GM21390 (cell line): Measurements from ENCODE around the gene CHCHD6.

Experiments
- ATAC-seq: cut with Tn5 transposase; IDR thresholded peaks from one replicate; pipeline ENCODE4 v1.9.1; 2021; ENCODE audit not compliant: unreplicated experiment

CHCHD6 gene

DNA sequence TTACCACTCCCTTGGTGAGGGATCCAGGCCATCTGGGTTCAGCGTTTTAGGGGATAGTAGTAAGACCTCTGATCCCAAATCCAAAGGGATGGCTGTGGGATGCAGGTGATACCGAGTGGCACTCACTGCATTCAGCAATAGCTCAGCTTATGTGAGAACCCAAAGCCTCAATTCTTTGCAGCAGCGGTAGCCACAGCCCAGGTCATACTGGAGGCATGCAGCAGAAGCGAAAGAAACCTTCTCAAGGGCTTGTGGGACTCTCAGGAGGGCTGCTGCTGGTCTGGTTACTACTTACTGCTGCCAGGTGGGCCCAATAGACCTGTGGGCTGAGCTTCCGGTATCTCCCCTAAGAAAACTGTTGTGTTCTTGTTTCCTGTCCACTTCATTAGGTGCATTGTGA, 38.0 kb downstream of the CHCHD6 start:
- ATAC-seq, result no peak

DNA sequence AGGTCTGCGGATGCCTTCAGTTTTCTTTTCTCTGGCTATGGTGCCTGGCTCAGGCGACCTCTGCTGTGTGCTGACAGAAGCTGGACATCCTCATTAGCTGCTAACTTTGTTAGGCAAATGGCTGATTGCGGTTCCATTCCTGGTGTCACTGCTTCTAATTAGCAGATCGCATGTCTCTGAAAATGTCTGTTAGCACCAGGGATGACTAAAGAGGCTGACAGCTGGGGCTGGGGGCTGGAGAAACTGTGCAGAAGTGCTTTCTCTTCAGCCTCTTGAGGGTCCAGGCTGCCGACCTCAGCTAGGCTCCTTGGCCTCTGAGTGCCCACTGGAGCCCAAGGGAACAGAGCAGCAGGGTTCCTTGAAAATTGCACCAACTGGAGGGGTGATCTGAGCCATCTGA, 39.3 kb downstream of the CHCHD6 start:
- no peak for ATAC-seq

DNA sequence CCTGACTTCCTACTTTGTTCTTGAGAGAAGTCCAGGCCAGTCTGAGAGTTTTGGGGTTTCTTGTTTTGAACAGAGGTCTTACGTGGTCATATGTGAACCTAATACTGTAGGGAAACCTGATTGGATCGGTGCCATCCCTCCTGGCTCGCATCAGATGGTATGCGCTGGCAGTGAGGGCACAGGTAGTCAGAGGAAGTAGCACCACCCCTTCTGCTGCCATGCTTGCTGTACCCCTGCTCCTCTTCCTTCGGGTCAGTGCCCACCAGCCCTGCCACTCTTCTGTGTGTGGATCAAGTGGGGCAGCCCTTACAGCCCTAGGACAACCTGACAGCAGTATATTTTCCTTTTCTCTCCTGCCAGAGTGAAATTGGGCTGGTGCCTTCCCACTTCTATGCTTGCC, 39.7 kb downstream of the CHCHD6 start:
- no peak for ATAC-seq

DNA sequence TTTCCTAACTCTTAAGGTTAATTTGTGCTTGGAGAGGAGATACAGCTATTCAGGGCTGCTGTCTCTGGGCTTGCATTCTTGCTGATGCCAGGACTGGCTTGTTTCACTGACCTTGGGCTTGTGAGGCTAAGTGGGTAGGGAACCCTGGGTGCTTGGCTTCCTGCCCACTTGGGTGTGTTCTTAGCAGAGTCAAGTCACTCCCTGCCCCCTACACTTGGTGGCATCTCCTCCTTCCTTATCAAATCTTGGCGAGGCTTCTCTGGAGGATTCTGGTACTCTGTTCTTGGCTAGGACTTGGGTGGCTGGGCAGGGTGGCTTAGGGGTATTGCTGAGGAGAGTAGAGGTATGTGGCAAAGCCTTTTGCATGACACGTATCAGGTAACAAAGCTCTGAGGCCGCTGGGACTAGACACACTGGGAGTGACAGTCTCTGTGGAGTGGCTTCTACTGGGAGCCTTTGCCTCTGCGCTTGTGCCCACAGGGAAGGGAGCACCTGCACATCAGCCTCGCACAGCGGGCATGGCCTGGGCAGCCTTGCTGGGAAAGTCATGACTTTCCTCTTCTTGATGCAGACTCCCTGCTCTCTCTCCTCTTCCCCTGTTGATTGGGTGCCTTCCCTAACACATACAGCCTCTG, 41.8 kb downstream of the CHCHD6 start:
- ATAC-seq, result no peak

DNA sequence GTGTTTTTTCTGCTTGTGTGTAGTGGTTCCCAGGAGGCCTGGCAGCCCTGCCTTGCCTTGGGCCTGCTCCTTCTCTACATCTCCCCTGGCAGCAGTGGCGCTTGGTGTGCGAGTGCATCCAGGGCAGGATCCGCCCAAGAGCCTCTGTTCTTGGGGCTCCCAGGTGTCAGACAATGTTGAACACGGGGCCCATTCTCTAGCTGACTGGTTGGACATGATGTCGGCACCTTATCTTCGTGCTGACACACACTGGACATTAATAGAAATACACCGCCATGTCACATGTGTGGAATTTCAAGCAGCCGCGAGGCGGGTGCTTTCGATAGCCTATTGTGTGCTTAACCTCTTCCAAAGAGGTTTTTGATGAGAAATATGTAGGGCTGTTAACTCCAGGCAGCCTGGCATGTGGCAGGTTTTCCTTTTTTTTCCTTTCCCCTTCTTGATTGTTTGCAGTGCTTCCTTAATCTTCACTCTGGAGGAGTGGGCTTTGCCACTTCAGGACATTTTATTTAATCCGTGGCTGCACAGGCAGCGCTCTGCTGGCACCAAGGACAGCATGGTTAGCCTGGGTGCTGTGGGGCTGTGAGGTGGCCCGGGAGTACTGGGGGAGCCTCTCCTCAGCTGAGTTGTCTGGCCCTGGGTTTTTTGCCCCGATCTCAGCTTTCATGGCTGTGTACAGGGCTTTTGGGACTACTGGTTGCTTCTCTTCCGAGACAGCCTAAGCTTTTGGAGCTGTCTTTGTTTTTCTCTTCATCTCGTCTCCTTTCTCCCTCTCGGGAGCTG, 42.5 kb downstream of the CHCHD6 start:
- no peak for ATAC-seq

DNA sequence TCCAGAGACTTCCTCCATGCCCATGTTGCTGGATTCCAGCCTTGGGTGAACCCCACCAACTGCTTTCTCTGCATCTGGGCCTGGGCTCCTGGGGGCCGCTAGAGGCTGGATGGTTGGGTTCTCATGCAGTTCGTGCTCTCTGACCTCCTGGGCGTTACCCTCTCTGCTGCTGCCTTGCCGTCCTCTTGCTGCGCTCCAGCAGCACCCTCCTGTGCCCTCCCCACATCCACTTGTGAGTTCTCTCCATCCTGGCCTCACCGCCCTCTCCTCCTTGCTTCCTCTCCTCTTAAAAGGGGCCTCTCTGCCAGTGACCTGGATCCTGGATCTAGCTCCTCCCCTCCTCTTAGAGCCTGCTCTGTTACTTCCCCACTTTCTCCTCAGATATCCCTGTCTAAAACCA, 43.7 kb downstream of the CHCHD6 start:
- ATAC-seq, result no peak

DNA sequence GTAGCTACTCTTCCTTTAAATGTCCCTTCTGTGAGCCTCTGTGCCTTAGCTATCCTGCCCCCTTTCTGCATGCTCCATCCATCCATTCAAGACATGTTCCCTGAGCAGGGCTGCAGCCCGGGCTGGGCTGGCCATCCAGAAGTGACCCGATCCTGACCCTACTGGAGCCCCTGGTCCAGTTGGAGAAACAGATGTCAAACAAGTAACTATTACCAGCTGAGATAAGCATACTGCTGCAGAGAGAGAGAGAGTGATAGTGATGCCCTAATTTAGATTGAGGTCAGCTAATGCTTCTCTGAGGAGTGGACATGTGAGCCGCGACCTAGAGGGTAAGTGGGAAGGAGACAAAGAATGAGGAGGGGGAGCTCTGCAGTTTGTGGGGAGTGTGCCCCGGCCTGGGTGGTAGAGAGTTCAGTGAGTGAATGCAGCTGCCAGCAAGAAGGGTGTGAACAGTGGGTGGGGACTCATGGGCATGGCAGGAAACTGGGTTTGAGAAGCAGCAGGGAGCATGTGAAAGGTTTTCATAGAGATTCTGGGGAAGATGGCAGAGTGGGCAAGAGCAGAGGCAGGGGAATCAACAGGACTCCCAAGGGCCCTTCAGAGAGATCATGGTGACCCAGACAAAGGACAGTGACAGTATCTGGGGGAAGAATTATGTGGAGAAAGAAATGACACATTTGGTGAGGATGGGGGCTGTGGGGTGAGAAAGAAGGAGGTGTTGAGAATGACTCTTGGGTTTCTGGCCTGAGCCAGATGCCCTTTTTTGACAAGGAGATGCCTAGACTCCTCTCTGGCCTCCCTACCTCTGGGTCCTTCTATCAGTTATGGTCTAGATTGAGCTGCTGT, 44.9 kb downstream of the CHCHD6 start:
- no peak for ATAC-seq

DNA sequence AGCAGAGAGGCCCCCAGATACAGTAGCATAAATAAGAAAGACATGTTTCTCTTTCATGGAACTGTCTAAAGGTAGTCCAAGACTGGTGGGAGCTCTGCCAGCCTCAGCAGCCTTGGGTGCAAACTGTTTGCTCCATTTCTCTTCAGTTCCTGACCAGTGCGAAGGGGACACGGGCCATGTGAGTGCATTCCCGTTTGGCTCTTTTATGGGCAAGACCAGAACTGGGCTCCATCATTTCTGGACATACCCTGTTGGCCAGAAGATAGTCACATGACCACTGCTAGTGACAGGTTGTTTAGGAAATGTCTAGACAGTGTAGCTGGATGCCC, 45.5 kb downstream of the CHCHD6 start:
- ATAC-seq, result no peak

DNA sequence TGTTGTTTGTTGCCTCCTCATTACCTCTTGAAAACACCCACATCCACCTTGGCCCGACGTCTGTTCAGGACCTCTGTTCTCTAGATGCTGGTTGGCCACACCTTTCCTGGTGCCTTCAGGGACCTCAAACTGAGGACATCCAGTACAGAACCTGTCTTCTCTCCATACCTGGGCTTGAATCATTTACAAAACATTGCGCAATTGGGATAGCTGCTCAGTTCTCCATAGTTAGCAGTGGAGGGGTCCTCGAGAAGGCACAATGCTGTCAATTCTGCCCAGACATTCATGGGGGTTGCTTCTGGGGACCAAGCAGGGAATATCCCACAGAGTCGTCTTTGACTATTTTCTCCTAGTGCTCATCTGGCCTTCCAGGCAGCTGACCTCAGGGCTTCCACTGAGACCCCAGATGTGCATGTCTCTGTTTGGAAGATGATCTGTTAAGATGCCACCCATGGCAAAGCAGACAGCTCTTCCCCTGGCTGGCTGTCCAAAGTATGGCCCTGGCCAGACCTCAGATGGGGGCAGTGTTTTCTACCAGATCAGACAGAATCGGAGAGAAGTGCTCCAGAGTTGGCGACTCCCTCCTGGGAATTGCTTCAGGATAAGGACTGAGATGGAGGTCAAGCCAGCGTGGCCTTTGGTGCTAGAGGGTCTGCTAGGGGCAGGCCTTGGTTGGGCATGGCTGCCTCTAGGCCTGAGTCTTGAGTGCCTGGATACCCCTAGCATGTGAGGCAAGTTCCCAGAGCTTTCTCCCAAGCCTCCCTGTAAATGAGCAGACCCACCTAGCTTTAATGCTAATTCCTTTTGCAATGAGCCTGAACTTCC, 46.1 kb downstream of the CHCHD6 start:
- no peak for ATAC-seq

DNA sequence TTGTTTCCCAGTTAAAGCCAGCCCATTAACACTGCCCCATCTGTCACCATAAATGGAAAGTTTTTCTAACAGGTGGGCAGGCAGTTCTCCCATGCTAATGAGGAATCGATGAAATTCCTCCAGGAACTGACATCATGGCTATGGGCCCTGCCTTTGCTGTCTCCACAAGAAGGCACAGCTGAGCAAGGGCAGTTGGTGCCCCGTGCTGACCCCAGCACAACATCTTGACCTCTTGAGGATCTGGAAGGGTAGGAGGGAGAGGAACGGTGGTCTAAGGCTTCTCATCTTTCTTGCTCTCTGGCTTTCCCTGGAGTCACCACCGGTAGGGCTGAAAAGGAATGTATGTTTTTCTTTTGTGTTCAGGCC, 46.7 kb downstream of the CHCHD6 start:
- no peak for ATAC-seq

DNA sequence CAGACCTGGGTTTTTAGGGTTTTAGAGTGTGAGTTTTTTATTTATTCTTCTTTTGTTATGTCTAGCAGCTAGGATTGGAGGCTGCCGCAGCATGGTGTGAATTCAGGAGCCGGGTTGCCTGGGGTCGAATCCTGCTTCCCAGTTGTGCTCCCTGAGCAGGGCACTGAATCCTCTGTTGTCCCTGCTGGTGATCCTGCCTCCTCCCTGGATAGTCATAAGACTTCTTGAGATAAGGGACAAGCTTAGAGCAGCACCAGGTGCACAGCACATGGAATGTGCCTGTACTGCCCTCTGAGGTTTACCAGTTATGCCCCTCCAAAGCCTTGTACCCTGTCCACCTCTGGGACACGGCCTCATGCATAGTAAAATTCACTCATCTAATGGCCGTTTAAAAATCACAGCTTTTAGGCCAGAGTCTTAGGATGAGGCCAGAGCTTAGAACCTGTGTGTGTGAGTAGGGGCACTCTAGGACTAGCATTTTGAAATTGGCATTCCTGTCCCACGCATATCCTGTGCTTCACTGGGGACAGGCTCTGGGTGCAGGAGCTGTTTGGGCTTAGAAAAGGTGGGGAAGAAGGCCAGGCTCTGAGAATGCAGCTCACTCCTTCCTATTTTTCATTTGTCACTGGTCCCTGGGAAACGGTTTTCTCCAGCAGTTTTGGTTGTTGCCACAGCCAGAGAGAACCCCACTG, 47.7 kb downstream of the CHCHD6 start:
- no peak for ATAC-seq

DNA sequence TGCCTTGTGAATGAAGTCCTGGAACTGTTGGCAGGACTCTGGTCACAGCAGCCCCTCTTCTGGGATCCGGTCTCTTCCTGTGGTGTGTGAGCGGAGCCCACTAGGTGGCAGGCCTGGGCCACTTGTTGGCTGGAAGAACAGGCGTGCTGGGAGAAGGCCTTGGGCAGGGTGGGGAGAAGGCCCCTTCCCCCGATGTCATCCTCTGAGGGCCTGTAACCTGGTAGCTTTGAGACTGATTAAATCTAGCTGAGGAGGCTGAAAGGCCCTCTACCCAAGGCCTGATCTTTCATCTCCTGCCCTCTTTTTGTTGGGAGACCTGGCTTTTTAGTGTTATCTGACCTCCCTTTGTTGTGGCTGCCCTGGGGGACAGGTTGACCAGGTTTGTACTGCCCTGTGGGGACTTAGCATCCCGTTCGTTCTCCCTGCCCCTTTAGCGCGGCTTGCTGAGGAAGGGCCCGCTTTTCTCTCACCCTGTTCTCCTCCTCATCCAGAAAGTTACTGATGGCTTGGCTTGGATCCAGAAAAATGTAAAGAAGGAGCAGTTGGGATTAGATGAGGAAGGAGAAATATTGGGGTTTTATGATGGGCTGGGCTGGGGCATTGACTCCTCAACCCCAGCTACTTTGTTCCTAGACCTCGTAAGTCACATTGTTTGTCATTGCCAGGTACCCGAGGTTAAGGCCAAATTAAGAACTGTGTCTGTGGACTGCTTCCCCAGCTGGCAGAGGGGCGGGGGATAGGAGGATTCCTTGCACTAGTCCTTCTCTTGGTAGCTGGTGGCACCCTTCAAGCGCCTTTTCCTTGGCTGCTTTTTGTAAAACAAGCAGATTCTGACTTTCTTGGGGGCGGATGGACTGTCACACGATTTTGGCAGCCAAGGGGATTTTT, 48.5 kb downstream of the CHCHD6 start:
- ATAC-seq, result no peak

DNA sequence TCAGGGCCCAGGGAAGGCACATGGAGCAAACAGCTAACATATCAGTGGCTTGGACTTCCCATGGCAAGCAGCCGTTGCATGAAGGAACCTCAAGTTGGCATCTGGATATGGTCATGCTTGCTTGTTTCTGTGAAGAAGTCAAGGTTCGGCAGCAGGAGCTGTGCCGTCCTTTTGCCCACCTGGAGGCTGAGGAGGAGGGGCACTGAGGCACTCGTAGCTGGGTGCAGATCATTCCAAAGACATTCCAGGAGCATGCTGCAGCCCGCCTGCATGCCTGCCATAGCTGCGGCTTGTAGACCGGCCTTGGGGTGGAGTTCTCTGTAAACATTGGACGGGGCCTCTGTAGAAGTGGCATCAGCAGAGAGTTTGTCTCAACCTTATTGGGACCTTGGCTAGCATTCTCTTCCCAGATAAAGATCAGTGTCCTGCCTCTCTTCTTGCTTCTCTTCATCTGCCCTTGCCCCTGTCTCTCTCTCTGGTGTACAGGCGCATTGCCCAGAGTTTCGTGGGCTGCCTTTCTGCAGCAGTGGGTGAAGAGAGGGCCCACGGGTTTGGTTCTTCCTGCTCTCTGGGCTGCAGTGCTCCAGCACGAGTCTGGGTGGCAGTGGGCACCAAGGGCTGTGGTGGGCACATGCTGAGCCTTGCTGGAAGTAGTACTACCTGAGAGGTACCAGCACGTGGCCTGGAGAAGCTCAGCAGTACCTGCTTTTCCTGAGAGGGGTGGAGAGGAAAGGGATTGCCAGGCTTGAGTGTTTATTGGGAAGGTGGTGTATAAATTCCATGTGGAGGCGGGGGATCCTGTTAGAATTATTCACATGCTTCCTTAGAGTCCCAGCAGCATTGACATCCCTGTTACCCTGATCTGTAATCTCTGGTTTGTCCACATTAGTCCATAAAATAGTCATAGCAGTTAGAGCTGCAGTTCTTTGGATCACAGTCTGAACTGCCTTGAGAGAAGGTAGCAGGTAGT, 49.4 kb downstream of the CHCHD6 start:
- ATAC-seq, result no peak

DNA sequence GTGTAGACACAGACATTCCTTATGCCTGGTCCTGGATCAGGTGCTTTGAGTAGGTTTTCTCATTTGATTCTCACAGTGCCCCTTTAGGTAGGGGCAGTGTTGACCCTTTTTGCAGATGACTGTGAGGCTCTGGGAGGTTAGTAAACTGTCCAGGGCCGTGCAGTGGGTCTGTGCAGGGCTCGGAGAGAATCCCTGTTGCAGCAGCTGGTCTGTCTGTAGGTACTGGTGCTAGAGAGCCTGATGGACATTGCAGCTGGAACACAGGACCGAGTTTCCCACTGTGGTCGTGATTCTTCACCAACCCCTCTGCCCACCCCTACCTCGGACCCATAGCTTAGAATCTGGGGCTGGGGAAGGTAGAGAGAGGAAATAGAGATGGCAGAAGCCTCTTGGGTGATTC, 51.8 kb downstream of the CHCHD6 start:
- ATAC-seq, result no peak

DNA sequence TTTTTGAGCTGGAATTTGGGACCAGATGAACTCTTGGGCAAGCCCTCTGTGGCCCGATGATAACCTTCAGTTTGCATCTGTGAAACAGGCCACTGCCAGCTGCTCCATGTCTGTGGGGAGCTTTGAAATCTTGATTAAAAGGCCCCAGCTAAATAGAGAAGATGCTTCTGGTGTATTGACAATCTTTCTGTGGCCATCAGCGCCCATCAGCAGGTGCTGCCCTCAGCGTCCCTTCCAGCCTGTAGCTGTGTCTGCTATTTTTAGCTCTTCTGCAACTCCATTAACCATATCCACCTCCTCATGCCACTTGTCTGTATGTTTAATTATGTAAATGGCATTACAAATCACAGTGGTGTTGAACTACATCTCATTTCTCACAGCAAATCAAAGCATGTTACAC, 54.0 kb downstream of the CHCHD6 start:
- no peak for ATAC-seq

DNA sequence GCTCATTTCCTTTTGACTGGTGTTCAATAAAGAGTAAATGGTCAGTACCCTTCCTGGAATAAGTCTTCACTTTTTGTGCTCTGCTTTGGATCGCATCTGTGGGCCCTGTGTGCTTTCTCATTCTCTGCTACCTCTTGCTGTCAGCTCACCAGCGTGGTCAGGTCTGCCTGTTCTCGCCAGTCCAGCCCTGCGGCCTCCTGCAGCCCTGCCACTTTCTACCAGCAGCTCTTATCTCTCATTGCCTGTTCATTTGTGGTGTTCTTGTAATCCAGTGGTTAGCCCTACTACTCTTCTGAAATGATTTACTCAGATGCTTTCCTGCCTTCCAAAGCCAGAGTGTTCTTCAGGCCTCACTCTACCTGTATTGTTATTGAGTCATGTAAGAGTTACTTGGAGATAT, 54.8 kb downstream of the CHCHD6 start:
- no peak for ATAC-seq

DNA sequence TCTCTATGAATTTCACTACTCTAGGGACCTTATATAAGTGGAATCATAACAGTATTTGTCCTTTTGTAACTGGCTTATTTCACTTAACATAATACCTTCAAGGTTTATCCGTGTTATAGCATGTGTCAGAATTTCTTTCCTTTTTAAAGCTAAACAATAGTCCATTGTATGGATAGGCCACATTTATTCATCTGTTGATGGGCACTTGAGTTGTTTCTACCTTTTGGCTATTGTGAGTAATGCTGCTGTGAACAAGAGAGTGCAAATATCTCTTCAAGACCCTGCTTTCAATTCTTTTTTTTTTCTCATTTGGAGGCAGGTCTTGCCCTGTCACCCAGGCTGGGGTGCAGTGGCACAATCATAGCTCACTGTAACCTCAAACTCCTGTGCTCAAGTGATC, 56.5 kb downstream of the CHCHD6 start:
- ATAC-seq, result no peak

DNA sequence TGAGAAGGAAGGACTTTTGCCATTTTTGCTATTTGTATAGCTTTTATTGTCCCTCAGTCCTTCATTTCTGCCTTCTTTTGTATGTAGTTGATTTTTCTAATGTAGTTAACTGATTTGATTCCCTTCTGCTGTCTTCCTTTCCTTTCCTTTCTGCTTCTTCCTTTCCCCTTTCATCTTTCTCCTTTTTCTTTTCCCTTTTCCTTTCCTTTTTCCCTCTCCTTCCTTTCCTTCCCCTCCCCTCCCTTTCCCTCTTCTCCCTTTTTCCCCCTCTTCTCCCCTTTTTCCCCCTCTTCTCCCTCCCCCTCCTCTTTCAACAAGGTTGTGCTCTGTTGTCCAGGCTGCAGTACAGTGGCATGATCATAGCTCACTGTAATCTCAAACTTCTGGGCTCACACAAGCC, 59.0 kb downstream of the CHCHD6 start:
- ATAC-seq, result no peak
